Measurements from ENCODE around the gene UPK3A.
A peak's percentile ranks its signal among the peaks of the same experiment; 100 is the strongest.
"Not testable (repeated sequence)": the region's sequence is repeated elsewhere in the genome, so short reads cannot be mapped to it uniquely, and the experiment has no call there.

The UPK3A gene

DNA sequence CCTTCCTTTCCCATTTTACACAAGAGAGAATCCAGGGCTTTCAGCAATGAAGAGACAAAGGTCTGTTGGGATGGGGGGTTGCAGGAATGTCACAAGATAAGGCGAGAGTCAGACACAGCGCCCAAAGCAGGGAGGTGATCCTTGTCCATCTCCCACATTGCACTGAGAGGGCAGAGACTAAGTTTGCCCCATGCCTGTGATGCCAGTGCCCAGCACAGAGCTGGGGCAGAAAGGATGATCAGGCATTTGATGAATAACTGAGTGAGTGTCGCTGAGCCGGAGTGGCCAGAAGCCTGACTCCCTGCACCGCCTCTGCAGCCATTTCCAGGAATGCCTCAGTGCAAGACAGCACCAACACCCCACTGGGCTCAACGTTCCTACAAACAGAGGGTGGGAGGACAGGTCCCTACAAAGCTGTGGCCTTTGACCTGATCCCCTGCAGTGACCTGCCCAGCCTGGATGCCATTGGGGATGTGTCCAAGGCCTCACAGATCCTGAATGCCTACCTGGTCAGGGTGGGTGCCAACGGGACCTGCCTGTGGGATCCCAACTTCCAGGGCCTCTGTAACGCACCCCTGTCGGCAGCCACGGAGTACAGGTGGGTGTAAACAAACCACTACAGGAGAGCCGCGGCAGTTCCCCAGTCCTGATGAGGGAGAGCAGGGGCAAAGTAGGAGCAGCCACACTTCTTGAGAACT is 2.3 kb downstream of the UPK3A start:
- Mint-ChIP-seq H3K4me1 (ENCODE audit: low read depth) (peaks cover 3% of the 10 kb centered on the region), H3K27ac (no peak overlapping the region), H3K9me3 (no peaks in the 10 kb centered on the region), H3K4me3 (no peak overlapping the region), H3K27me3 (peaks cover 17% of the 10 kb centered on the region), H3K36me3 (ENCODE audit: low read depth) (no peaks in the 10 kb centered on the region)

DNA sequence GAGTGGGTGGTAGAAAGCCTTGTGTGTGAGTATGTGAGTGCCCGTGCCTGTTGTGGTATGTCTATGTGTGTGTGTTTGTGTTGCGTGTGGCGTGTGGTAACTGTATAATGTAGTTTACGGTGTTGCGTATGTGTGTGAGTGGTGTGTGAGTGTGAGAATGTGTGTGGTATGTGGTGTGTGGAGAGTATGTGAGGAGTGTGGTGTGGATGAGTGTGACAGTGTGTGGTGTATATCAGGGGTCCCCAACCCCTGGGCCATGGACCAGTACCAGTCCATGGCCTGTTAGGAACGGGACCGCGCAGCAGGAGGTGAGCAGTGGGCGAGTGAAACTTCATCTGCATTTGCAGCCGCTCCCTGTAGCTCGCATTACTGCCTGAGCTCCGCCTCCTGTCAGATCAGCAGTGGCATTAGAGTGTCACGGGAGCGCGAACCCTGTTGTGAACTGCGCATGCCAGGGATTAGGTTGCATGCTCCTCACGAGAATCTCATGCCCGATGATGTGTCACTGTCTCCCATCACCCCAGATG is 5.7 kb downstream of the UPK3A start:
- H3K36me3 Mint-ChIP-seq (ENCODE audit: low read depth): no peaks in the 10 kb centered on the region
- no peak overlapping the region for H3K4me3 Mint-ChIP-seq
- no peak overlapping the region for H3K27ac Mint-ChIP-seq
- peaks cover 2% of the 10 kb centered on the region for H3K27me3 Mint-ChIP-seq
- peaks cover 11% of the 10 kb centered on the region for H3K4me1 Mint-ChIP-seq (ENCODE audit: low read depth)
- H3K9me3 Mint-ChIP-seq: no peaks in the 10 kb centered on the region

DNA sequence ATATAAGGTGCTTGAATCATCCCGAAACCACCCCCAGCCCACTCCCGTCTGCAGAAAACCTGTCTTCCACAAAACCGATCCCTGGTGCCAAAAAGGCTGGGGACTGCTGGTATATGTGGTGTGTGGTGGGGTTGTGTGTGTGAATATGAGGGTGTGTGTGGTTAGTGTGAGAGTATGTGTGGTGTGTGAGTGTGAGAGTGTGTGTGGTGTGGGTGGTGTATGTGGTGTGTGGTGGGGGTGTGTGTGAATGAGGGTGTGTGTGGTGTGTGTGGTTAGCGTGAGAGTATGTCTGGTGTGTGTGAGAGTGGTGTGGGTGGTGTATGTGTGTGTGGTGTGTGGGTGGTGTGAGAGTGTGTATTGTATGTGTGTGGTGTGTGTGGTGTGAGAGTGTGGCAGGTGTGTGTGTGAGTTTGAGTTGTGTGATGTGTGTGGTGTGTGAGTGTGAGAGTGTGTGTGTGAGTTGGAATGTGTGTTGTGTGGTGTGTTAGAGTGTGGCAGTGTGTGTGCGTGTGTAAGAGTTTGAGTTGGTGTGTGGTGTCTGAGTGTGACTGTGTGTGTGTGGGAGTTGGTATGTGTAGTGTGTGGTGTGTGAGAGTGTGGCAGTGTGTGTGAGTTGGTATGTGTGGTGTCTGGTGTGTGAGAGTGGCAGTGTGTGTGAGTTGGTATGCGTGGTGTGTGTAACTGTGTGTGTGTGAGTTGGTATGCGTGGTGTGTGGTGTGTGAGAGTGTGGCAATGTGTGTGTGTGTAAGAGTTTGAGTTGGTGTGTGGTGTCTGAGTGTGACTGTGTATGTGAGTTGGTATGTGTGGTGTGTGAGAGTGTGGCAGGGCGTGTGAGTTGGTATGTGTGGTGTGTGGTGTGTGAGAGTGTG is 6.5 kb downstream of the UPK3A start:
- Mint-ChIP-seq H3K27me3 (no peaks in the 10 kb centered on the region), H3K4me3 (no peak overlapping the region), H3K27ac (no peak overlapping the region), H3K4me1 (ENCODE audit: low read depth) (peaks cover 17% of the 10 kb centered on the region), H3K36me3 (ENCODE audit: low read depth) (no peaks in the 10 kb centered on the region), H3K9me3 (no peaks in the 10 kb centered on the region)

DNA sequence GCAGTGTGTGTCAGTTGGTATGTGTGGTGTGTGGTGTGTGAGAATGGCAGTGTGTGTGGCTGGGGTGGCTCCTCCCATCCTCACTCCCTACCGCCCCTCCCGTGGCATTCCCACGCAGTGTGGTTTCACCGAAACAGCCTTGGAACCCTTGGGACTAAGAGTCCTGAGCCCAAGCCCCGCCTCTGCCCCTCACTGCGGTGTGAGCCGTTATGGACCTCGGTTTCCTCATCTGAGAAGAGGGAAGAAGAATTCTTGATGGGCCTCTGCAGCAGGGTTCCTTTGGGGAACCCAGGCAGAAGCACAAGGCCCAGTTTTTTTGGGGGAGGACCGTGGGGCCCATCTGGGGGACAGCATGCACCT is 7.2 kb downstream of the UPK3A start:
- no peaks in the 10 kb centered on the region for H3K36me3 Mint-ChIP-seq (ENCODE audit: low read depth)
- H3K4me1 Mint-ChIP-seq (ENCODE audit: low read depth): peaks cover 24% of the 10 kb centered on the region
- H3K27me3 Mint-ChIP-seq: no peaks in the 10 kb centered on the region
- no peaks in the 10 kb centered on the region for H3K9me3 Mint-ChIP-seq
- H3K27ac Mint-ChIP-seq: no peak overlapping the region
- H3K4me3 Mint-ChIP-seq: no peak overlapping the region

DNA sequence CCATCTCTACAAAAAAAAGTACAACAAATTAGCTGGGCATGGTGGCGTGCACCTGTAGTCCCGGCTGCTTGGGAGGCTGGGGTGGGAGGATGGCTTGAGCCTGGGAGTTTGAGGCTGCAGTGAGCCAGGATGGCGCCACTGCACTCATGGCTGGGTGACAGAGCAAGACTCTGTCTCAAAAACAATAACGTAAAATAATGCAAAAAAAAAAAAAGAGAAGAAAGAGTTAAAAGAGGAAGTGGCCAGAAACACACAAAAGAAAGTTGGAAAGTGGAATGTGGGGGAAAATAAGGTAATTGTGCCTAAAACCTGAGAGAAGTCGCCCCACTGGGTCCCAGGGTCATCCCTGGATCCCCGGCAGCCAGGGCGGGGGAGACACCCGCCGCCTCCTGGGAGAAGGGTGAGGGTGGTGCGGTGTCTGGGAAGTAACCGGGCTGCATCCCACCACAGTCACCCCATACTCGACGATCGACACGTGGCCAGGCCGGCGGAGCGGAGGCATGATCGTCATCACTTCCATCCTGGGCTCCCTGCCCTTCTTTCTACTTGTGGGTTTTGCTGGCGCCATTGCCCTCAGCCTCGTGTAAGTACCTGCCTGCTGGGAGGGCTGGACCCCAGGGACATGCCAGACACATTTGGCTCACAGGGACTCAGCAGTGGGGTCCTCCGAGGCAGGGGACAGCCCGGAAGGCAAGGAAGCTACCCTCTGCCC is 8.1 kb downstream of the UPK3A start:
- Mint-ChIP-seq H3K27ac (no peak overlapping the region), H3K27me3 (no peaks in the 10 kb centered on the region), H3K4me1 (ENCODE audit: low read depth) (peaks cover 30% of the 10 kb centered on the region), H3K9me3 (no peaks in the 10 kb centered on the region), H3K4me3 (no peak overlapping the region), H3K36me3 (ENCODE audit: low read depth) (no peaks in the 10 kb centered on the region)

DNA sequence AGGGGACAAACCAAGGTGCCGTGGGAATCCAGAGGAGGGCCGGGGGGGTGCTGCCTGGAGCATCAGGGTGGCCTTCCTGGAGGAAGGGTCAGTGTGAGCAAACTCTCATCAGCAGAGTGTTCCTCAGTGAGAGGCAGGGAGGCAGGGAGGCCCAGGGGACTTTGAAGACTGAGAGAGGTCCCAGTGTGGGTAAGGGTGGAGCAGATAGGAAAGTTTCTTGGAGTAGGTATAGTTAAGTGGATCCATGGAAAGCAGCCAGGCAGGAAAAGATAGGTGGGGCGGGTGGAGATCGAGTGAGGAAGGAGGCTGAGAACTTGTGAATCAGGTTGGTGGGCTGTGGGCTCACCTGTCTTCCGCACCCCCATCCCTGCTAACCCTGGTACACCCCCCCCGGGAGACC is 9.3 kb downstream of the UPK3A start:
- H3K27ac Mint-ChIP-seq: peak overlapping the region; percentile 40
- no peaks in the 10 kb centered on the region for H3K9me3 Mint-ChIP-seq
- no peak overlapping the region for H3K4me3 Mint-ChIP-seq
- H3K4me1 Mint-ChIP-seq (ENCODE audit: low read depth): peaks cover 30% of the 10 kb centered on the region
- no peaks in the 10 kb centered on the region for H3K36me3 Mint-ChIP-seq (ENCODE audit: low read depth)
- H3K27me3 Mint-ChIP-seq: no peaks in the 10 kb centered on the region

DNA sequence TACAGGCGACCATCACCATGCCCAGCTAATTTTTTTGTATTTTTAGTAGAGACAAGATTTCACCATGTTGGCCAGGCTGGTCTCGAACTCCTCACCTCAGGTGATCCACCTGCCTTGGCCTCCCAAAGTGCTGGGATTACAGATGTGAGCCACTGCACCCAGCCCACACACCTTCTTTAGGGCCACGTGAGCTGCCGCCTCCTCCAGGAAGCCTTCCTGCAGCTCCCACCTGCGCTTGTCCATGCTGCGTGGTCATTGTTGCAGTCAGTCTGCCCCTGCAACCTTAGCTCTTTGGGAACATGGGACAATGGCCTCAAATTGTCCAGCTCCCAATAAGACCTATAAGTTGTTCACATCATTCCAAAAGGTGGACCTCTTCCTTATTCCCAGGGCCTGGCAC is 10.3 kb downstream of the UPK3A start:
- H3K9me3 Mint-ChIP-seq; H3K27ac Mint-ChIP-seq; H3K27me3 Mint-ChIP-seq; H3K36me3 Mint-ChIP-seq (ENCODE audit: low read depth); H3K4me3 Mint-ChIP-seq: not testable (repeated sequence)
- H3K4me1 Mint-ChIP-seq (ENCODE audit: low read depth): peaks cover 30% of the 10 kb centered on the region

DNA sequence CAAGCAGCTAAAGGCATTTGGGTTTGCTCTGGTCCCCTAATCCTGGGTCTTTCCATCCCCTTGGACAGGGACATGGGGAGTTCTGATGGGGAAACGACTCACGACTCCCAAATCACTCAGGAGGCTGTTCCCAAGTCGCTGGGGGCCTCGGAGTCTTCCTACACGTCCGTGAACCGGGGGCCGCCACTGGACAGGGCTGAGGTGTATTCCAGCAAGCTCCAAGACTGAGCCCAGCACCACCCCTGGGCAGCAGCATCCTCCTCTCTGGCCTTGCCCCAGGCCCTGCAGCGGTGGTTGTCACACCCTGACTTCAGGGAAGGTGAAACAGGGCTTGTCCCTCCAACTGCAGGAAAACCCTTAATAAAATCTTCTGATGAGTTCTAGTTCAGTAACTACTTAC is 10.7 kb downstream of the UPK3A start:
- no peak overlapping the region for H3K4me3 Mint-ChIP-seq
- no peaks in the 10 kb centered on the region for H3K9me3 Mint-ChIP-seq
- peaks cover 30% of the 10 kb centered on the region for H3K4me1 Mint-ChIP-seq (ENCODE audit: low read depth)
- H3K27me3 Mint-ChIP-seq: no peaks in the 10 kb centered on the region
- H3K36me3 Mint-ChIP-seq (ENCODE audit: low read depth): no peaks in the 10 kb centered on the region
- H3K27ac Mint-ChIP-seq: no peak overlapping the region

DNA sequence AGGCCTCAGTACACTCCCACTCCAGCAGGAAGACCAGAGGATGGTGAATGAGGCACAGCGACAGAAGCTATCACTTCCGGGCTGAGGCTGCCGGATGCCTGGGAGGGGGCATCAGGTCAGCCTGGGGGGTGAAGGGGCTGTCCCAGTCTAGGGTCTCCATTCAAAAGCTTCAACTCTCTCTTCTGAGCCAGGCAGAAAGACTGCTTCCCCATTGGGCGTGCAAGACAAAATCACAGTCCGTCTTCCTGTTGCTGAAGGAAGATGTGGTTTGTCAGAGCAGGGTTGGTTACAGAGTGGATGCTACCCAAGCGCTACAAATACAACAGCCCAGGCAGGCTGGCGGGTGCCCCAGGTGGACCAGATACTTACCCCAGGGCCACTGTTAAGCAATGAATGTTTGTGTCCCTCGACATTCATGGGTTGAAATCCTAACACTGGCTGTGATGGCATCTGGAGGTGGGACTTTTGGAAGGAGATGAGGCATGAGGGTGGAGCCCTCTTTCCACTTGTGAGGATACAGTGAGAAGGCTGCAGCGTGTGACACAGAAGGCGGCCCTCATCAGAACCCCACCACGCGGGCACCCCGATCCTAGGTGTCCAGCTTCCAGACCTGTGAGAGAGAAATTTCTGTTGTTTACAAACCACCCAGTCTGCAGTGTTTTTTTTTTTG is 12.0 kb downstream of the UPK3A start:
- Mint-ChIP-seq H3K9me3 (no peaks in the 10 kb centered on the region), H3K36me3 (ENCODE audit: low read depth) (no peaks in the 10 kb centered on the region), H3K27ac (peak overlapping the region; percentile 36), H3K27me3 (no peaks in the 10 kb centered on the region), H3K4me1 (ENCODE audit: low read depth) (peaks cover 31% of the 10 kb centered on the region), H3K4me3 (no peak overlapping the region)

DNA sequence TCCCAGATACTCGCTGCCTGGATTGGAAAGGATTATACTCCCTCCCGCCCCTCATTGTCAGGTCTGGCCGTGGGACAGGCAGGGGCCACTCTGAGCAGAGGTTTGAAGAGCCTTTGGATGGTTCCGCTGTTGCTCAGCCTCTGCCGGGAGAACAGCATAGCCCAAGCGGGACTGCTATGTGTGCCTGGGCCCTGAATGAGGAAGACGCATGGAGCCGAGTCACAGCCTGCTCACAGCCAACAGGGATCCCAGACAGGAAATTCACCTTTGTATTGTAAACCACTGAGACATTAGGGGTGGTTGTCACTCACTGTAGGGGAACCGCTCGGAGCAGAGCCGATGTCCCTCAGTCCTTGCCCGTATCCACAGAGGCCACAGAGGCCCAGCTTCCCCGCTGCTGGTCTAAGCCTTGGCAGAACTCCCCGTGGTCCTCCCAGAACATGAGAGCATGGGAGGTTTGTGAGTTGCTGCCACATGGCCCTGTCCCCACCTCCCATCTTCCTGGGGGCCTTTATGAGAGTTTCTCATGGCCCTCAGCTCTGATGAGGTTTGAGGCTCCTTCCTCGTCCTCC is 14.3 kb downstream of the UPK3A start:
- H3K27me3 Mint-ChIP-seq: no peaks in the 10 kb centered on the region
- no peak overlapping the region for H3K4me3 Mint-ChIP-seq
- H3K36me3 Mint-ChIP-seq (ENCODE audit: low read depth): no peaks in the 10 kb centered on the region
- H3K27ac Mint-ChIP-seq: no peak overlapping the region
- peaks cover 32% of the 10 kb centered on the region for H3K4me1 Mint-ChIP-seq (ENCODE audit: low read depth)
- H3K9me3 Mint-ChIP-seq: no peaks in the 10 kb centered on the region

DNA sequence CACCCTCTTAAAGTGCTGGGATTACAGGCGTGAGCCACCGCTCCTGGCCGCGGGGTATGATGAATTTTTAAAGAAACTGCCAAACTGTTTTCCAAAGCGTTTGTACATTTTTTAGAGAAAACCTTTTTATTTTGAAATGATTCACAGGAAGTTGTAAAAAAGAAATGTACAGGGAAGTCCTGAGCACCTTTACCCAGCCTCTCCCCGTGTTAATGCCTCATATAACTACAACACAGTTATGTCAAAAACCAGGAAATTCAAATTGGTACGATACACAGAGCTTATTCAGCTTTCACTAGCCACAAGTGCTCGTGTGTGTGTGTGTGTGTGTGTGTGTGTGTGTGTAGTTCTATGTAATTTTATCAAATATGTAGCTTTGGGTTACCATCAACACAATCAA is 18.0 kb downstream of the UPK3A start:
- H3K27me3 Mint-ChIP-seq: no peaks in the 10 kb centered on the region
- H3K4me3 Mint-ChIP-seq: no peak overlapping the region
- H3K4me1 Mint-ChIP-seq (ENCODE audit: low read depth): peaks cover 4% of the 10 kb centered on the region
- H3K27ac Mint-ChIP-seq: no peak overlapping the region
- H3K9me3 Mint-ChIP-seq: no peaks in the 10 kb centered on the region
- H3K36me3 Mint-ChIP-seq (ENCODE audit: low read depth): no peaks in the 10 kb centered on the region

DNA sequence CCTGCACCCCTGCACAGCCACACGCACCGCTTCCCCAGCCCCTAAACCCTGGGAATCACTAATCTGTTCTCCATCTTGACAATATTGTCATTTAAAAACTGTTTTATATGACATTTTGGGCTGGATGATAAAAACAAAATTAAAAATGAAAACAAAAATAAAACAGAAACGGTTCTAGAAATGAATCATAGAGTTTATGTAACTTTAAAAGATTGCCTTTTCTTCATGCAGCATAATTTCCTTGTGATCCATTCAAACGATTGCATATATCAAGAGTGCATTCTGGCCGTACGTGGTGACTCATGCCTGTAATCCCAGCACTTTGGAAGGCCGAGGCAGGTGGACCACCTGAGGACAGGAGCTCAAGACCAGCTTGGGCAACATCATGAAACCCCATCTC is 18.4 kb downstream of the UPK3A start:
- H3K27me3 Mint-ChIP-seq: no peaks in the 10 kb centered on the region
- no peak overlapping the region for H3K4me3 Mint-ChIP-seq
- H3K4me1 Mint-ChIP-seq (ENCODE audit: low read depth): peaks cover 4% of the 10 kb centered on the region
- no peaks in the 10 kb centered on the region for H3K36me3 Mint-ChIP-seq (ENCODE audit: low read depth)
- H3K9me3 Mint-ChIP-seq: no peaks in the 10 kb centered on the region
- no peak overlapping the region for H3K27ac Mint-ChIP-seq

DNA sequence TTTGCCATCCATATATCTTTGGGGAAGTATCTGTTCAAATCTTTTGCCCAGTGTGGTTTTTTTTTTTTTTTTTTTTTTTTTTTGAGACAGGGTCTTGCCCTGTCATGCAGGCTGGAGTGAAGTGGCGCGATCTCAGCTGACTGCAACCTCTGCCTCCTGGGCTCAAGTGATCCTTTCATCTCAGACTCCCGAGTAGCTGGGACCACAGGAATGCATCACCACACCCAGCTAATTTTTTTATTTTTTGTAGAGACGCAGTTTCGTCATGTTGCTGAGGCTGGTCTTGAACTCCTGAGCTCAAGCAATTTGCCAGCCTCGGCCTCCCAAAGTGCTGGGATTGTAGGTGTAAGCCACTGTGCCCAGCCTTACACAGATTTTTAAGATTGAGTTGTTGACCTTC is 20.2 kb downstream of the UPK3A start:
- Mint-ChIP-seq H3K27me3 (no peaks in the 10 kb centered on the region), H3K9me3 (no peaks in the 10 kb centered on the region), H3K4me1 (ENCODE audit: low read depth) (peaks cover 15% of the 10 kb centered on the region)

DNA sequence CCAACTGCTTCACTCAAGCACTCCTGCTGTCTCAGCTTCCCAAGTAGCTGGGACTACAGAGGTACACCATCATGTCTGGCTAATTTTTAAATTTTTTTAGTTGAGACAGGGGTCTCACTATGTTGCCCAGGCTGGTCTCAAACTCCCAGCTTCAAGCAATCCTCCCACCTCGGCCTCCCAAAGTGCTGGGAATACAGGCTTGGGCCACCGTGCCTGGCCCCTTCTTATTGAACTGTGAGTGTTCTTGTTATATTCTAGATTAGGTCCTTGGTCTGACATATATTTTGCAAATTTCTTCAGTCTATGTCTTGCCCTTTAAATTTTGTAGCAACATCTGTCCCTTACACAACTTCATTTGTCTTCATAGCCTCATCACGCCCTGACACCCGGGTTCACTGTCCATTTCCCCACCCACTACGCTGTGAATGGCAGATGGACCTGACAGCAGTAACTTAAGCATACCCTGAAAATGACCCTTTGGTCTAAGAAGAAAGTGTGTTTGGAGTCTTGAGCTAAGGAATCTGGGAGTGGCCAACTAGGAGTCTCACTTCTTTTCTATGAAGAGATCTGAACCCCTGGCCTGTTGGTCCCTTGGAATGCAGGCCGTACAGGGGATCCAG is 20.8 kb downstream of the UPK3A start:
- Mint-ChIP-seq H3K4me1 (ENCODE audit: low read depth) (peaks cover 17% of the 10 kb centered on the region), H3K4me3 (no peak overlapping the region), H3K27me3 (no peaks in the 10 kb centered on the region), H3K27ac (no peak overlapping the region), H3K36me3 (ENCODE audit: low read depth) (no peaks in the 10 kb centered on the region), H3K9me3 (no peaks in the 10 kb centered on the region)

More for the DNA sequence above, 20.2 kb downstream of the UPK3A start:
- Mint-ChIP-seq H3K36me3 (ENCODE audit: low read depth) (no peaks in the 10 kb centered on the region), H3K27ac (no peak overlapping the region), H3K4me3 (no peak overlapping the region)
